ENCODE data around the gene OPCML. TPM values are rescaled to one million over a fixed set of nuclear protein-coding genes. Genes with fewer than 3 reads are reported as not detected.
A peak's percentile ranks its signal among the peaks of the same experiment; 100 is the strongest.

Gene OPCML
- total RNA-seq, 1 donor from 2014 or later = 4.6 TPM

DNA sequence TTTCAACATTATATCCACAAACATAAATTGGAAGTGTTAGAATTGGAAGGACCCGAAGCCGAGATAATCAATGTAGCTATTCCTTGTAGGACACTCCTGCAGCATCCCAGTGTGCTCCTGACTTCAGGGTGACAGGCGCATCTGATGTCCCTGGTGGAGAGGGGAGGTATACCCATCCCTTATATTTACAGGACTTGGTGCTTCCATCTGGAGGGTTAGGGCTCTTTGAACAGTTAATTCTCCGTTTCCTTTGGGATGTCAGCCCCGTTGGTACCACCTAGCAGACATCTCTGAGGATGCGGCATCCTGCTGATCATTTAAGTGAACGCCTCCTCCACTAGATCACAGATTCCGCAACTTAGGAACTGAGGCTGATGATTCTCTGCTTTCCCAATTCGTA, 451.3 kb downstream of the OPCML start:
- no peaks in the 10 kb centered on the region for H3K36me3 Mint-ChIP-seq
- no peaks in the 10 kb centered on the region for H3K9me3 Mint-ChIP-seq
- no peaks in the 10 kb centered on the region for H3K4me1 Mint-ChIP-seq (ENCODE audit: unreplicated experiment)
- H3K27me3 Mint-ChIP-seq = peaks cover 82% of the 10 kb centered on the region
- DNase-seq (ENCODE audit: extremely low spot score, unreplicated experiment) = no peak
- TF ChIP-seq CTCF (conservative IDR thresholded peaks at IDR 0.05) = peak; percentile 50
- peak overlapping the region; percentile 55 for H3K4me3 Mint-ChIP-seq
- H3K27ac Mint-ChIP-seq = no peak overlapping the region

GRCh38 chr11:133078591-133079404, 453.5 kb downstream of the OPCML start:
- Mint-ChIP-seq H3K9me3 (no peaks in the 10 kb centered on the region), H3K4me1 (ENCODE audit: unreplicated experiment) (no peaks in the 10 kb centered on the region), H3K4me3 (no peak overlapping the region), H3K27me3 (peaks cover 79% of the 10 kb centered on the region), H3K27ac (no peak overlapping the region), H3K36me3 (no peaks in the 10 kb centered on the region)
- no peak for DNase-seq (ENCODE audit: extremely low spot score, unreplicated experiment)
- peak; percentile 93 for TF ChIP-seq CTCF (conservative IDR thresholded peaks at IDR 0.05)

GRCh38 chr11:133078012-133078411, 454.3 kb downstream of the OPCML start:
- DNase-seq (ENCODE audit: extremely low spot score, unreplicated experiment) = no peak
- Mint-ChIP-seq H3K4me1 (ENCODE audit: unreplicated experiment) (no peaks in the 10 kb centered on the region), H3K4me3 (no peak overlapping the region), H3K27me3 (peaks cover 81% of the 10 kb centered on the region), H3K9me3 (no peaks in the 10 kb centered on the region), H3K36me3 (no peaks in the 10 kb centered on the region), H3K27ac (no peak overlapping the region)
- no peak for TF ChIP-seq CTCF (conservative IDR thresholded peaks at IDR 0.05)

DNA sequence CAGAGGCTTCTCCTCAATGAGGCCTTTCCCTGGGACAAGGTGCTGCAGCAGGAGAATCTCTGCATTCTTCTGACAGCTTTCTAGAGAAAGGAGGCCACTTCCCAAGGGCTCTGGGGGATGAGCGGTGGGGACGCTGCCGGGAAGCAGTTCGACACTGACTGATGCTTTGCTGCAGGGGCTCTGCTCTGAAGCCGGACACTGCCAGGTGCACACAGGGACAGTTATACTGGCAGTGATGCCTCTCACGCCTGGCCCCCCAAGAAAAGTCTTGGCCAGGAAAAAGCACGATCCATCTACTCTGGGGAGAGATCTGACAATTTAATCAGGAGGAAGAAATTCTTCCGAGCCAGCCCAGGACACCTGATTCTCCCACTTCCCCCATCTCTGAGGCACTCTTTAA, 456.9 kb downstream of the OPCML start:
- H3K36me3 Mint-ChIP-seq = no peaks in the 10 kb centered on the region
- no peak for DNase-seq (ENCODE audit: extremely low spot score, unreplicated experiment)

DNA sequence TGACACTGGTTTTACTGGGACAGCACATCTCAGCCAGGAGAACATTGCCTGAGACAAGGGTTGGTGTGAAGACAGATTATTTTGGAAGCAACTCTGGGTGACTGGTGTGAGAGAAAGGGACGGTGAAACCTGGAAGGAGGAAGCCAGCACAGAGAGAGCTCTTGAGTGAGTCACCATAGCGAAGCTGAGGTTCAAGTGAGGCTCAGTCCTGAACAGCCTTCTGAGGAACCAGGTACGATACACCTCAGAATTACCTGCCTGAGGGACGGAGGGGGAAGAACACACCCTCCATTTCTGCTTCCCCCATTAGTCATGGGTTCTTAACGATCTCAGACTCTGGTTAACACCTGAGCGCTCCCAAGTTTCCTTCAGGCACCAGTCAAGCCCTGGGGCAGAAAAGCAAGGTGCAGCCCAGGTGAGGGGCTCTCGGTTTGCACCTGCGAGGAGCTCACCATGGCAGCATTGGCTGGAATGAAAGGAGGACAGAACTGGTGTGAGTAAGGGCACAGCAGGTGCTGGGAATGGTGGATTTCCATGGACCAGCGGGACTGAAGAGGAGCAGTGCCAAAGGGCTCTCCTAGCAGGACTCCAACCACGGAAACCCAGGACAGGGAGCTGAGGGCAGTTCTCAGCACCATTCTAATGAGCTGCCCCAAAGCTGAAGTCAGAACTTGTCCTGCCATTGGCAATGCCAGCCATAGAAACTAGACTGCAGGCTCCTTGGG, 459.3 kb downstream of the OPCML start:
- no peaks in the 10 kb centered on the region for H3K9me3 Mint-ChIP-seq
- H3K27me3 Mint-ChIP-seq = peaks cover 74% of the 10 kb centered on the region

More for the DNA sequence above, 456.9 kb downstream of the OPCML start:
- Mint-ChIP-seq H3K4me1 (ENCODE audit: unreplicated experiment) (no peaks in the 10 kb centered on the region), H3K9me3 (no peaks in the 10 kb centered on the region), H3K27ac (no peak overlapping the region), H3K27me3 (peaks cover 88% of the 10 kb centered on the region), H3K4me3 (no peak overlapping the region)
- TF ChIP-seq CTCF (conservative IDR thresholded peaks at IDR 0.05) = no peak

More for the DNA sequence above, 459.3 kb downstream of the OPCML start:
- Mint-ChIP-seq H3K4me1 (ENCODE audit: unreplicated experiment) (no peaks in the 10 kb centered on the region), H3K36me3 (no peaks in the 10 kb centered on the region), H3K4me3 (no peak overlapping the region), H3K27ac (no peak overlapping the region)
- DNase-seq (ENCODE audit: extremely low spot score, unreplicated experiment) = no peak
- no peak for TF ChIP-seq CTCF (conservative IDR thresholded peaks at IDR 0.05)

Data from type B pancreatic cell (in vitro differentiated cells).